ENCODE measurements around the gene EDAR.
A peak's percentile ranks its signal among the peaks of the same experiment; 100 is the strongest.

The EDAR gene

GRCh38 chr2:108928660-108929377, 60.2 kb downstream of the EDAR start:
- H3K27ac ChIP-seq, result no peak overlapping the region
- no peak overlapping the region for H3K4me3 ChIP-seq

DNA sequence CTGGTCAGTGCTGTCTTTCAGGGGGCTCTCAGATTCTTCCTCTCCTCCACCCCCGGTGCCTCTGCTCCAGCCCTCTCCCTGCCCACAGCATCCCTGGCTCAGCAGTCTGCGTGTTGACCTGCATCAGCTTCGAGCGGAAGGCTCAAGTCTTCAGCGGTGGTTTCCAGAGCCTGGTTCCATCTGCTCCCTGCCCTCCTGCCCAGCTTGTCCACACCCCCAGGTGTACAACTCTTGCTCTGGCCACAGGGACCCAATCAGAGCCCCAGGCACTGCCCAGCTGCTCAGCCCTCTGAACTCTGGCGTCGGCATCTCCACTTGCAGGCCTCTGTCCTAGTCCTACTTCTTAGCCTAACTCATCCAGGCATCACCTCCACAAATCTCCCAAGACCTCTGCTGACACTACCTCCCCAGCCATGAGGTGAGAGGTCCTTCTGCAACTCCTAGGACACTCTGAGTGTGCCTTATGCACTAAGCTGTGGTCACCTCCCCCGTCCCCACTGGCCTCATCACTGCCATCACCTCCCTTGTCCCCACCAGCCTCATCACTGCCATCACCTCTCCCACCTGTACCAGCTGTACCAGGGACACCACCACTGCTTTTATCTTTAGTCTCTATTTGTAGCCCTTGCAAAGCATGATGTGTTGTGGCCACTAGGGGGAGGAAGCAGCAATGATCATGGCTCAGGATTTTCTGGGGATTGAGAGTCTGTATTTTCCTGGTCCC, 60.9 kb downstream of the EDAR start:
- H3K27ac ChIP-seq, result no peak overlapping the region
- no peak overlapping the region for H3K4me3 ChIP-seq

GRCh38 chr2:108927405-108927804, 61.6 kb downstream of the EDAR start:
- no peak overlapping the region for H3K4me3 ChIP-seq
- no peak overlapping the region for H3K27ac ChIP-seq

DNA sequence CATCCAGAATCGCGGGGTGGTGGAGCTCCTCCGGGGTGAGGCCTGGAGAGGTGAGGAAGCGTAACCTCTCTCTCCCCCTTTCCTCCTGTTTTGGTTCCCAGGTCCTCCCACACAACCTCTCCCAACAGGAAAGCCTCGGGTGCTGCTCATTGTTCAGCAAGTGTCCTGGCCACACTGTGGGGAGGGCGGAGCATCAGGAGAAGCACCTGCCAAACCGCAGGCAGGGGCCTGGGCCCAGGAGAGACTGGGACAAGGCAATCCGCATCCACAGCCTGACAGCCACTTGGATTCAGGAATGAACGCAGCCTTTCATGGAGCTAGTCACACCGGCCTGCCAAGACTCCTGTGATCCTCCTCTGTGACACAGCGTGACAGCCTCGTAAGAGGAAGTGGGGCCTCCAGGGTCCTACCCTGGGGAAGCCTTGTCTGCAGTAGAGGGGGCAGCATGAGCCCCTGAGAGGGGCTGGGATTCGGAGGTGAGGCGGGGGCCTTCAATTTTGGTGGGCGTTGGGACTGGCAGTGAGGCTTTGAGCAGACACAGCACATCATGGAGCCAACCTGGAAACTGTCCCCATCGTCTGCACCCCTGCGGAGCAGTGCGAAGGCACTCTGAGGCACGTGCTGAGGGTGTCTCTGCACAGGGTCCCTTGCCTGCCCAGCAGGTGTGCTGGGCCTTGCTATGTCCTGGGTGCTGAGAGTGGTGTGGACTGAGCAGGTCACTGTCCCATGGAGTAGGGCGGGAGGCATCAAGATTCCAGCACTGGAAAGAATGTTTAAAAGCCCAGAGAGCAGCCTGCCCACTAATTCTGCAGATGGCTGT, 62.2 kb downstream of the EDAR start:
- H3K27ac ChIP-seq, result no peak overlapping the region

GRCh38 chr2:108925735-108926134, 63.3 kb downstream of the EDAR start:
- no peak overlapping the region for H3K27ac ChIP-seq
- H3K4me3 ChIP-seq, result no peak overlapping the region

More for the DNA sequence above, 62.2 kb downstream of the EDAR start:
- H3K4me3 ChIP-seq, result no peak overlapping the region

- Histone ChIP-seq H3K27ac (no peak overlapping the region), H3K4me3 (no peak overlapping the region)
These were observed 63.7 kb downstream of the EDAR start for GRCh38 chr2:108925286-108925685.

DNA sequence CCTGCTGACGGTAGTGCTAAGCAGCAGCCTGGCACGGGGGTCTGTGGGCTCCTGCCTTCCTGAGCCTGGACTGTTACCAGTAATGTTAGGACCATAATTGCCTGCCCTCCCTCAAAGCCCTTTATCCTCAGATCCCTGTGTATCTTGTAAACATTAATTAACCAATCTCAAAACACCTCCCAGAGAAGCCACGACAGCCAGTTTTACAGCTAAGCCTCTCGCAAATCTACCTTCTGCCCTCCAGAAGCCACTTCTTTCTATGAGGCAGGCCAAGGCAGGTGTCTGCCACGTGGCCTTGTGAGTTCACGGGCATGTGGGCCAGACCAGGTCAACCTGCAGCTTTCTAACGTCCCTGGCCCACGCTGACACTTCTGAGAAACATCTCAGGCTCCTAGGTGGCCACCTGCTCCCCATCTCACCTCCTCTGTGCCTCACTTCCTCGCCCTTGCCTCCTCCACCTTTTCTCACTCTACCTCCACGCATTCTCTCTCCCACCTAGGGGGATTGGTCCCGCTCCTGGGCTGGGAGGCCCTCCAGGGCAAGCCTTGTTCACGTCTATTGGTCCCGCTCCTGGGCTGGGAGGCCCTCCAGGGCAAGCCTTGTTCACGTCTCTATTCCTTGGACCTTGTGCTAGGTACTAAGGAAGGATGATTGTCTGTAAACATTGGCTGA, 64.3 kb downstream of the EDAR start:
- H3K27ac ChIP-seq, result peak overlapping the region in 1 of 21 experiments; percentile 5

GRCh38 chr2:108923736-108924579, 65.1 kb downstream of the EDAR start:
- H3K4me3 ChIP-seq, result no peak overlapping the region
- no peak overlapping the region for H3K27ac ChIP-seq

More for the DNA sequence above, 64.3 kb downstream of the EDAR start:
- H3K4me3 ChIP-seq, result no peak overlapping the region

- peak overlapping the region in 5 of 21 experiments; percentile 26 to 77 (median 43) for H3K27ac ChIP-seq
- no peak overlapping the region for H3K4me3 ChIP-seq
These were observed 65.9 kb downstream of the EDAR start for GRCh38 chr2:108923019-108923700.

- H3K4me3 ChIP-seq, result no peak overlapping the region
- H3K27ac ChIP-seq, result peak overlapping the region in 6 of 21 experiments; percentile 26 to 77 (median 49)
These were observed 66.7 kb downstream of the EDAR start for GRCh38 chr2:108922141-108922915.

DNA sequence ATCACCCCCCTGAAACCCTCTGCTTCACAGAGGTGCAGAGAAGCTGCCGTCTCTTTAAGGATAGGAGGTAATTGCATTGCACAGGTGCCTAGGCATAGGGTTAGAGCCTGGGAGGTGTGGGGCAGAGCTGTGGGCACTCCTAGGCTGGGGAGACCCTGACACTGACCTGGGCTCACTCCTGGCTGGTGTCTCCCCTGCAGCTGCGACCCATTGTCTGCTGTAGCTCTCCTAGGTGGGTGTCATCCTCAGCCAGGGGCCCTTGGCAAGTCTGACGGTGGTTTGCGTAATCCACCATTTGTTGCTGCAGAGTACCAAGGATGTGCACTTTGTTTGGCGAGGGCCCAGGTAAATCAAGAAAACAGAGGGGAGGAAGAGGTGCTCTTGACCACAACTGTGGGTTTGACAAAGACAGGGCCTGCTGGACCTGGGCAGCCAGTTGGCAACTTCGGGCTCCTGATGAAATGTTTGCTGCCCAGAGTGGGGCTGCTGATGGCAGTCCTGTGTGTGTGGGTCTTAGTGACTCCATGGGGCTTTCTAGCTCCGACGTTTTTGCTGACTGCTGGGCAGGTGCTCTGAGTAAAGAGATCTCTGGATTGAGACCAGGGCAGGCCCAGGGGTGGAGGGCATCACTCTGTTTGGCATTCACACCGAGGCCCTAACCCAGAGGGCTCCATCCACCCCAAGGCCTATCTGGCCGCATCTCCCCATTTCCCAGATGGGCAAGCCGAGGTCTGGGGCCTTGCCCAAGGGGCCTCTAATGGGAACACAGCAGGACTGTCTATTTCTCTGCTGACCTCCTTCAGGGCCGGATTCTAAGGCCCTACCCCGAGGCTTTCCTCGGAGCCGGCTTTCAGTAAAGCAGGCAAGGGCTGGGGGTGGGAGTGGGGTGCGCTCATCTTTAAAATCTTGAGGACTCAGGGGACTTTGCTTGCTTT, 67.7 kb downstream of the EDAR start:
- Histone ChIP-seq H3K4me3 (no peak overlapping the region), H3K27ac (peak overlapping the region in 5 of 21 experiments; percentile 42 to 77 (median 48))

- Histone ChIP-seq H3K27ac (no peak overlapping the region), H3K4me3 (no peak overlapping the region)
These were observed 68.3 kb downstream of the EDAR start for GRCh38 chr2:108920686-108921085.

DNA sequence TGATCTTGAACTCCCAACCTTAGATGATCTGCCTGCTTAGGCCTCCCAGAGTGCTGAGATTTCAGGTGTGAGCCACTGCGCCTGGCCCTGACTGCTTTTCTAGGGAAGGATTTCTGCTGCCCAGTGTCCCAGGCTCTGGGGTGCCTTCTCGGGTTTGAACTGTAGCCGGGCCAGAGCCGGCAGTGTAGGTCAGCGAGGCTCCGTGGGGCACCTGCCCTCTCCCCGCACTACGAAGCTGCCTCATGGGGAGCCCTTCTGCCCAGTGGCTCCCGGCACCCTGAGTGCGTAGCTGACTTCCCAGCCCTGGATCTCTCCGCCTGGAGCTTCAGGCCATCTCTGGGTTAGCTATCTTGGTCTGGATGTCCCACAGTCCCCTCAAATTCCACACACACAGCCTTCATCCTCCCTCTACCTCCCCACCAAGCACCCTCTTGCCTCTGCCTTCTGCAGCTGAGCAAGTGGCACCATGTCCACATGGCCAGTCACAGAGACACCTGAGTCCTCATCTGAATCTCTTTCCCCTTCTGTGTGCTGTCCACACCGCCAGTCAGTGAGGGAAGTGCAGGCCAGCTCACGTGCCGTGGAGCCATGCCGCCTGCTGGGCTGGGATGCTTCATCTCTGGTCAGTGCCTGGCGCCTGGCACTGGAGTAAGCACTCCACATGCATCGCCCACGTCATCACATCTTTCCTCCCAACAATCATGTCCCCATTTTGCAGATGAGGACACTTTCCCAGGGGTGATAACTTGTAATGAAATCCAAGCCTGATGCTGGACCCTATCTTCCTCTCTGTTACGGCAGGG, 69.2 kb downstream of the EDAR start:
- Histone ChIP-seq H3K27ac (no peak overlapping the region), H3K4me3 (no peak overlapping the region)

DNA sequence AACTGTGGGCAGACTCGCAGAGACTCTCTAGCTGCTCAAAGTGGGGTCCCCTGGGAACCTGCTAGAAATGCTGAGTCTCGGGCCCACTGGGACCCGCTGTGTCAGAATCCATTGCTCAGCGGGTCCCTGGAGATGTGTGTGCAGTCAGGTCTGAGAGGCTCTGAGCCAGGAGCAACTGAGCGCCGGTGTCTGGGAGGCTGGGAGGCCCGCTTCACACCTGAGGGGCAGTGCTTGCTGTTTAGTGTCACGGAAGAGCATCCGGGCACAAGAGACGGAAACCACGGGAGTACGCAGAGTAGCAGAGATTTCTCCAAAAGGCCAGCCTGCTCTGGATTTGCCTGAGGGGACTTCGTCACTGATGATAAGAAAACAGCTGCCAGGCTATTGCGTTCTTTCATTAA, 70.1 kb downstream of the EDAR start:
- Histone ChIP-seq H3K4me3 (no peak overlapping the region), H3K27ac (no peak overlapping the region)

DNA sequence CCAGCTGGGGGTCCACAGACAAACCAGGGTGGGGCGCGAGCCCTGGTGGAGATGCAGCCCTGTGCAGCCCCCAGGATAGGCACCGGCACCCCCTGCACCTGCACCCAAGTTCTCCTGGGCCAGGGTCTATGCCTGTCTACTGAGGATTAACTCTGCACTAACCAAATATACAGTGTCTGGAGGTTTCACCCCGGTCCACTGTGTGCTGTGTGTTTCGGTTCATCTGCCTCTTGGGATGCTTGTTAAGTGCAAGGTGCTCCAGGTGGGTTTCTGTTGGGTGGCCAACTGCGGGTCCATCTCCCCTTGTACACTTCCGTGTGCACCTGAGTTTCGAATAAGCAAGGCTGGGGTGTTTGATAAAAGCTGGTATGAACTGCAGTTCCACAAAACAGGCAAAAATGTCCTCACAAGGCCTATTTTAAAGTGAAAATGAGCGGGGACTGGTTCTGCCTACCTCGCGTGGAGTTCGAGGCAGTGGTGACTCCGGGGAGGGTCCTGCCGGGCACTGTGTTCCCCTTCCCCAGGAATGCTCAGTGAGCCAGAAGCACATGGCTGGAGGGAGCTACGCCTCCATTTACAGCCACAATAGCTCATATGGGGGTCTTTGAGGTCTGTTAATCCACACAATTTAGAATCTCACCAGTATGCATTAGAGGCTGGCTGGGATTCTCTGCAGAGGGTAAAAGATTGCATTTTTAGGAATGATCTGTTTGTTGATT, 70.7 kb downstream of the EDAR start:
- H3K27ac ChIP-seq, result no peak overlapping the region
- H3K4me3 ChIP-seq, result no peak overlapping the region

All from skin epidermis (tissue), 12 donors.